Measurements from ENCODE around the gene PURB. TPM values are rescaled to one million over a fixed set of nuclear protein-coding genes. Genes with fewer than 3 reads are reported as not detected.

The PURB gene
- total and polyA plus RNA-seq, 4 donors = 0.92 to 11.4 (median 5.8) TPM

DNA sequence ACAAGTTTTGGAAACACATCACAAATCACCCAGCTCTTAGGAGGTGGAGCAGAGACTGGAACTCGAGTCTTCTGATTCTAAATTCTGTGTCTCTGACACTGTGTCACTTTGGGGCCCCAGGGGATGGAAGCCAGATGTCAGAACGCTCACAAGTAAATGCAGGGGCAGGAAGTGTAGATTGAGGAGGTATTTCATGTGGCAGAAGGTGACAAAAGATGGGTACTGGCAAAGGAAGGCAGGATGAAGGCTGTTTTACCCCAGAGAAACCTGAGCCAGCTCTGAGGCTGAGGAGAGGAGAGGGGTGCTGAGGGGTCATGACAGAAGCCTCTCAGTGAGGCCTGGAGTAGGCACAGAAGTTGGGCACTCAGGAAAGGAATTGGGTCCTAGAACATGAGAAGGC lies 6.0 kb upstream of the PURB start (continued):
- TF ChIP-seq, protein P1, sequence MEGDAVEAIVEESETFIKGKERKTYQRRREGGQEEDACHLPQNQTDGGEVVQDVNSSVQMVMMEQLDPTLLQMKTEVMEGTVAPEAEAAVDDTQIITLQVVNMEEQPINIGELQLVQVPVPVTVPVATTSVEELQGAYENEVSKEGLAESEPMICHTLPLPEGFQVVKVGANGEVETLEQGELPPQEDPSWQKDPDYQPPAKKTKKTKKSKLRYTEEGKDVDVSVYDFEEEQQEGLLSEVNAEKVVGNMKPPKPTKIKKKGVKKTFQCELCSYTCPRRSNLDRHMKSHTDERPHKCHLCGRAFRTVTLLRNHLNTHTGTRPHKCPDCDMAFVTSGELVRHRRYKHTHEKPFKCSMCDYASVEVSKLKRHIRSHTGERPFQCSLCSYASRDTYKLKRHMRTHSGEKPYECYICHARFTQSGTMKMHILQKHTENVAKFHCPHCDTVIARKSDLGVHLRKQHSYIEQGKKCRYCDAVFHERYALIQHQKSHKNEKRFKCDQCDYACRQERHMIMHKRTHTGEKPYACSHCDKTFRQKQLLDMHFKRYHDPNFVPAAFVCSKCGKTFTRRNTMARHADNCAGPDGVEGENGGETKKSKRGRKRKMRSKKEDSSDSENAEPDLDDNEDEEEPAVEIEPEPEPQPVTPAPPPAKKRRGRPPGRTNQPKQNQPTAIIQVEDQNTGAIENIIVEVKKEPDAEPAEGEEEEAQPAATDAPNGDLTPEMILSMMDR (IDR thresholded peaks at IDR 0.05; ENCODE audit: low read depth, low read length, missing input control) = no peak

GRCh38 chr7:44889086-44889781 lies 3.9 kb upstream of the PURB start:
- Histone ChIP-seq H3K27ac (ENCODE audit: low read depth in 1 of 2, low read length in 2 of 2) (no peak overlapping the region), H3K9me3 (ENCODE audit: control insufficient read depth in 4 of 4, low read length in 3 of 4) (no peaks in the 10 kb centered on the region), H3K27me3 (ENCODE audit: control insufficient read depth in 4 of 4, insufficient read depth in 4 of 4, low read length in 3 of 4) (no peaks in the 10 kb centered on the region), H3K4me3 (ENCODE audit: low read depth in 1 of 3, low read length in 3 of 3) (no peak overlapping the region), H3K4me1 (ENCODE audit: control insufficient read depth in 4 of 4, insufficient read depth in 4 of 4, low read length in 3 of 4) (peaks cover 5 to 25% (median 20%) of the 10 kb centered on the region in 4 donors), H3K36me3 (ENCODE audit: control insufficient read depth in 4 of 4, insufficient read depth in 3 of 4, low read depth in 1 of 4, low read length in 3 of 4) (no peaks in the 10 kb centered on the region), H3K9ac (ENCODE audit: low read depth in 1 of 2, low read length in 2 of 2) (no peak overlapping the region)
- 91% methylated on average over 5 of the region's 5 CpGs for WGBS
- TF ChIP-seq NR2F2 (IDR thresholded peaks at IDR 0.05) = no peak
- TF ChIP-seq MAX (IDR thresholded peaks at IDR 0.05) = no peak
- no peak for TF ChIP-seq TAF1 (conservative IDR thresholded peaks at IDR 0.05)
- DNase-seq (ENCODE audit: low spot score) = no peak

GRCh38 chr7:44887293-44887692 lies 2.0 kb upstream of the PURB start:
- Histone ChIP-seq H3K4me3 (ENCODE audit: low read depth in 1 of 3, low read length in 3 of 3) (no peak overlapping the region), H3K4me1 (ENCODE audit: control insufficient read depth in 4 of 4, insufficient read depth in 4 of 4, low read length in 3 of 4) (peaks cover 1 to 33% (median 30%) of the 10 kb centered on the region in 4 donors), H3K36me3 (ENCODE audit: control insufficient read depth in 4 of 4, insufficient read depth in 3 of 4, low read depth in 1 of 4, low read length in 3 of 4) (no peaks in the 10 kb centered on the region), H3K9me3 (ENCODE audit: control insufficient read depth in 4 of 4, low read length in 3 of 4) (no peaks in the 10 kb centered on the region), H3K9ac (ENCODE audit: low read depth in 1 of 2, low read length in 2 of 2) (no peak overlapping the region), H3K27me3 (ENCODE audit: control insufficient read depth in 4 of 4, insufficient read depth in 4 of 4, low read length in 3 of 4) (no peaks in the 10 kb centered on the region), H3K27ac (ENCODE audit: low read depth in 1 of 2, low read length in 2 of 2) (no peak overlapping the region)
- TF ChIP-seq RAD21 (IDR thresholded peaks at IDR 0.05) (no peak), FOXA2 (IDR thresholded peaks at IDR 0.05) (no peak), RXRA (IDR thresholded peaks at IDR 0.05) (no peak), TAF1 (conservative IDR thresholded peaks at IDR 0.05) (no peak), JUND (IDR thresholded peaks at IDR 0.05) (no peak), REST (IDR thresholded peaks at IDR 0.05) (no peak), SP1 (IDR thresholded peaks at IDR 0.05) (no peak), EGR1 (IDR thresholded peaks at IDR 0.05; ENCODE audit: low read depth in 2 of 2) (no peak), MAX (IDR thresholded peaks at IDR 0.05) (no peak), NR2F2 (IDR thresholded peaks at IDR 0.05) (no peak), YY1 (IDR thresholded peaks at IDR 0.05) (no peak), HNF4G (IDR thresholded peaks at IDR 0.05) (no peak)
- TF ChIP-seq, protein P2, sequence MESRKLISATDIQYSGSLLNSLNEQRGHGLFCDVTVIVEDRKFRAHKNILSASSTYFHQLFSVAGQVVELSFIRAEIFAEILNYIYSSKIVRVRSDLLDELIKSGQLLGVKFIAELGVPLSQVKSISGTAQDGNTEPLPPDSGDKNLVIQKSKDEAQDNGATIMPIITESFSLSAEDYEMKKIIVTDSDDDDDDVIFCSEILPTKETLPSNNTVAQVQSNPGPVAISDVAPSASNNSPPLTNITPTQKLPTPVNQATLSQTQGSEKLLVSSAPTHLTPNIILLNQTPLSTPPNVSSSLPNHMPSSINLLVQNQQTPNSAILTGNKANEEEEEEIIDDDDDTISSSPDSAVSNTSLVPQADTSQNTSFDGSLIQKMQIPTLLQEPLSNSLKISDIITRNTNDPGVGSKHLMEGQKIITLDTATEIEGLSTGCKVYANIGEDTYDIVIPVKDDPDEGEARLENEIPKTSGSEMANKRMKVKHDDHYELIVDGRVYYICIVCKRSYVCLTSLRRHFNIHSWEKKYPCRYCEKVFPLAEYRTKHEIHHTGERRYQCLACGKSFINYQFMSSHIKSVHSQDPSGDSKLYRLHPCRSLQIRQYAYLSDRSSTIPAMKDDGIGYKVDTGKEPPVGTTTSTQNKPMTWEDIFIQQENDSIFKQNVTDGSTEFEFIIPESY (IDR thresholded peaks at IDR 0.05) = no peak
- TF ChIP-seq, protein P3, sequence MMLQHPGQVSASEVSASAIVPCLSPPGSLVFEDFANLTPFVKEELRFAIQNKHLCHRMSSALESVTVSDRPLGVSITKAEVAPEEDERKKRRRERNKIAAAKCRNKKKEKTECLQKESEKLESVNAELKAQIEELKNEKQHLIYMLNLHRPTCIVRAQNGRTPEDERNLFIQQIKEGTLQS (IDR thresholded peaks at IDR 0.05) = no peak
- TF ChIP-seq, protein P1 (IDR thresholded peaks at IDR 0.05; ENCODE audit: low read depth, low read length, missing input control) = no peak
- WGBS = 87% methylated on average over 6 of the region's 6 CpGs
- DNase-seq (ENCODE audit: low spot score) = no peak

Data from liver (tissue), 9 donors.